BE2C (cell line): Measurements from ENCODE around the gene CA14.

Source experiments
- DNase-seq: peaks from one replicate; pipeline ENCODE4 v3.0.0-alpha.2; 2020
- H3K27me3 ChIP-seq: fragments of 250-450 bp; sonication (Bioruptor Pico); 2 replicates; pipeline ENCODE4 v1.5.1; 2020; ENCODE audit warnings: mild to moderate bottlenecking
- H3K36me3 ChIP-seq: fragments of 250-450 bp; sonication (Bioruptor Pico); 2 replicates; pipeline ENCODE4 v1.5.1; 2020; ENCODE audit warnings: mild to moderate bottlenecking
- H3K4me1 ChIP-seq: fragments of 250-450 bp; sonication (Bioruptor Pico); 2 replicates; pipeline ENCODE4 v1.5.1; 2020
- H3K4me3 ChIP-seq: 2 replicates; pipeline ENCODE4 v1.5.1; 2011; ENCODE audit warnings: low read depth, low read length
- H3K9me3 ChIP-seq: fragments of 250-450 bp; sonication (Bioruptor Pico); 2 replicates; pipeline ENCODE4 v1.5.1; 2020
- TF ChIP-seq, protein P1 (sequence below): IDR thresholded peaks from 2 replicates; pipeline ENCODE4 v1.5.1; 2012; ENCODE audit warnings: mild to moderate bottlenecking, low read depth, low read length

The CA14 gene

GRCh38 chr1:150256554-150257341, 826 bp upstream of the CA14 start:
- TF ChIP-seq, protein P1, sequence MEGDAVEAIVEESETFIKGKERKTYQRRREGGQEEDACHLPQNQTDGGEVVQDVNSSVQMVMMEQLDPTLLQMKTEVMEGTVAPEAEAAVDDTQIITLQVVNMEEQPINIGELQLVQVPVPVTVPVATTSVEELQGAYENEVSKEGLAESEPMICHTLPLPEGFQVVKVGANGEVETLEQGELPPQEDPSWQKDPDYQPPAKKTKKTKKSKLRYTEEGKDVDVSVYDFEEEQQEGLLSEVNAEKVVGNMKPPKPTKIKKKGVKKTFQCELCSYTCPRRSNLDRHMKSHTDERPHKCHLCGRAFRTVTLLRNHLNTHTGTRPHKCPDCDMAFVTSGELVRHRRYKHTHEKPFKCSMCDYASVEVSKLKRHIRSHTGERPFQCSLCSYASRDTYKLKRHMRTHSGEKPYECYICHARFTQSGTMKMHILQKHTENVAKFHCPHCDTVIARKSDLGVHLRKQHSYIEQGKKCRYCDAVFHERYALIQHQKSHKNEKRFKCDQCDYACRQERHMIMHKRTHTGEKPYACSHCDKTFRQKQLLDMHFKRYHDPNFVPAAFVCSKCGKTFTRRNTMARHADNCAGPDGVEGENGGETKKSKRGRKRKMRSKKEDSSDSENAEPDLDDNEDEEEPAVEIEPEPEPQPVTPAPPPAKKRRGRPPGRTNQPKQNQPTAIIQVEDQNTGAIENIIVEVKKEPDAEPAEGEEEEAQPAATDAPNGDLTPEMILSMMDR = no peak

GRCh38 chr1:150259217-150259616, 1.6 kb downstream of the CA14 start:
- TF ChIP-seq, protein P1 = no peak
- no peak overlapping the region for H3K4me3 ChIP-seq

More at GRCh38 chr1:150256554-150257341, 826 bp upstream of the CA14 start:
- H3K27me3 ChIP-seq = no peaks in the 10 kb centered on the region
- peaks cover 4% of the 10 kb centered on the region for H3K4me1 ChIP-seq
- no peaks in the 10 kb centered on the region for H3K36me3 ChIP-seq
- DNase-seq = peak; percentile 28
- H3K9me3 ChIP-seq = no peaks in the 10 kb centered on the region
- no peak overlapping the region for H3K4me3 ChIP-seq

GRCh38 chr1:150259758-150260669, 2.4 kb downstream of the CA14 start:
- Histone ChIP-seq H3K4me3 (no peak overlapping the region), H3K4me1 (peaks cover 4% of the 10 kb centered on the region), H3K36me3 (no peaks in the 10 kb centered on the region), H3K9me3 (no peaks in the 10 kb centered on the region), H3K27me3 (no peaks in the 10 kb centered on the region)
- TF ChIP-seq, protein P1 = no peak
- DNase-seq = no peak

More at GRCh38 chr1:150259217-150259616, 1.6 kb downstream of the CA14 start:
- DNase-seq = no peak
- Histone ChIP-seq H3K9me3 (no peaks in the 10 kb centered on the region), H3K36me3 (no peaks in the 10 kb centered on the region), H3K27me3 (no peaks in the 10 kb centered on the region), H3K4me1 (peaks cover 4% of the 10 kb centered on the region)

DNA sequence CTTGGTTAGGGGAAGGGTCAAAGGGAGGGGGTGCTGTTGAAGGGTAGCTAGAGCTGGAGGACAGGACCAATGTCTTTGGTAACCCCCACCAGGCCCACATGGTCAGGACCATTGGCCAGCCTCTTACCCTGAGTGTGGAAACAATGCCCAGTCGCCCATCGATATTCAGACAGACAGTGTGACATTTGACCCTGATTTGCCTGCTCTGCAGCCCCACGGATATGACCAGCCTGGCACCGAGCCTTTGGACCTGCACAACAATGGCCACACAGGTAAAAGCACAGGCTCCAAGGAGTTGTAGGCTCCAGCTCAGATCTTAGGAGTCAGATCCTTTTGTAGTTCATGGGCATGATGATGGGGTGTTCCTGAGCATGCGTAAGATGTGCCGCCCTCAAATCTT, 3.8 kb downstream of the CA14 start:
- TF ChIP-seq, protein P1 = no peak
- peaks cover under 1% of the 10 kb centered on the region for H3K4me1 ChIP-seq
- no peaks in the 10 kb centered on the region for H3K27me3 ChIP-seq
- H3K9me3 ChIP-seq = no peaks in the 10 kb centered on the region
- no peak overlapping the region for H3K4me3 ChIP-seq
- H3K36me3 ChIP-seq = peaks cover 9% of the 10 kb centered on the region
- no peak for DNase-seq

DNA sequence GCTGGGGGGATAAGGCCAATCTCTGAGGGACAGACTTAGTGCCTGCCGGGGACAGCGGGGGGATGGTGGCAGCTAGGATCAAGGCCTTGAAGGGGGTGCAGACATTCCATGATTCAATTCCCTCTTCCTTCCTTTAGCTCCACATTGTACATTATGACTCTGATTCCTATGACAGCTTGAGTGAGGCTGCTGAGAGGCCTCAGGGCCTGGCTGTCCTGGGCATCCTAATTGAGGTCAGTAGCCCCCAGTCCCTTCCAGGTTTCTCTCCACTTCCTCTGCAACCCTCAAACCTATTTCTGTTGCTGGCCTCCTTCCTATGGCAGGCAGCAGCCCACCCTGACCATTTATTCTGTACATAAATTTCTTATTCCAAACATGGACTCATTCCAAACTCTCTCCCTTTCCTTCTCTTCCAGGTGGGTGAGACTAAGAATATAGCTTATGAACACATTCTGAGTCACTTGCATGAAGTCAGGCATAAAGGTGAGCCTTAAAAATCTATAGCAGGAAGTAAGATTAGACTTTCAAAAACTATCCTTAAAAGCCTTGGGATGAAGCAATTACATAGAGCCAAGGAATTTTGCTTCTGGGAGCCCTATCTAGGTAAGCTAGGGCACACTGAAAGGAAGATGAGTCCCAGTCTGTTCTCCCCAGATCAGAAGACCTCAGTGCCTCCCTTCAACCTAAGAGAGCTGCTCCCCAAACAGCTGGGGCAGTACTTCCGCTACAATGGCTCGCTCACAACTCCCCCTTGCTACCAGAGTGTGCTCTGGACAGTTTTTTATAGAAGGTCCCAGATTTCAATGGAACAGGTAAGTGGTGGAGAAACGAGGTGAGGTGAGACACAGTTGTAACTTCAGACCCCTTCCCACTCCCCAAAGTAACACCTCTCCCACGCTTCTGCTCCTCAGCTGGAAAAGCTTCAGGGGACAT, 5.1 kb downstream of the CA14 start:
- H3K4me3 ChIP-seq = no peak overlapping the region
- no peak for DNase-seq
- H3K9me3 ChIP-seq = no peaks in the 10 kb centered on the region
- peaks cover 20% of the 10 kb centered on the region for H3K36me3 ChIP-seq
- TF ChIP-seq, protein P1 = no peak
- no peaks in the 10 kb centered on the region for H3K27me3 ChIP-seq
- H3K4me1 ChIP-seq = no peaks in the 10 kb centered on the region
